A549 (cell line): Measurements from ENCODE around the gene ZMYND8. TPM values are rescaled to one million over a fixed set of nuclear protein-coding genes. Genes with fewer than 3 reads are reported as not detected.

Experiments used
- ATAC-seq, 2 experiments: fragments of 200-7000 bp in 1 of 2; fragments of >200 bp in 1 of 2; cut with Nextera tagmentation in 1 of 2; cut with Tn5 transposase in 1 of 2; 3 replicates each; pipeline versions ENCODE4 v1.8.0 to v1.9.1; 2018 to 2020; ENCODE audit warnings: mild to moderate bottlenecking in 1 of 2, moderate library complexity in 1 of 2
- CTCF ChIA-PET: fragments of 300-600 bp; sonication (Branson Sonifier 250); formaldehyde crosslinking; extraction: SDS; loops from one replicate; lab custom pipeline; 2021; ENCODE audit warnings: antibody characterized with exemption, inconsistent platforms; lab: Yijun Ruan, JAX
- POLR2A ChIA-PET: fragments of 350-600 bp; formaldehyde crosslinking; extraction: SDS; loops from one replicate; lab custom pipeline; 2021; ENCODE audit warnings: antibody characterized with exemption, inconsistent platforms; lab: Yijun Ruan, JAX
- DNase-seq, 2 experiments: peaks; one replicate each; pipeline versions ENCODE4 v3.0.0 to v3.0.0-alpha.2; 2011 to 2016; ENCODE audit warnings: low read depth in 1 of 2, low spot score in 1 of 2
- FAIRE-seq: peaks from 2 replicates; lab custom pipeline; 2011; peaks lifted over from hg19 to GRCh38; lab: Jason Lieb, UNC
- H3K27ac ChIP-seq, 2 experiments: fragments of >200 bp; sonication (Bioruptor Twin); formaldehyde crosslinking; 3 replicates each; pipeline ENCODE4 v1.5.1; 2016 to 2017
- H3K4me1 ChIP-seq: fragments of >200 bp; sonication (Bioruptor Twin); formaldehyde crosslinking; 3 replicates; pipeline ENCODE4 v1.6.1; 2016
- H3K4me2 ChIP-seq: fragments of >200 bp; sonication (Bioruptor Twin); formaldehyde crosslinking; 3 replicates; pipeline ENCODE4 v1.6.1; 2016
- H3K4me3 ChIP-seq: fragments of >200 bp; sonication (Bioruptor Twin); formaldehyde crosslinking; 3 replicates; pipeline ENCODE4 v1.5.1; 2016
- H3K9me3 ChIP-seq: fragments of >200 bp; sonication (Bioruptor Twin); formaldehyde crosslinking; 3 replicates; pipeline ENCODE4 v1.6.1; 2016
- CEBPB ChIP-seq, 2 experiments: fragments of >200 bp in 1 of 2; sonication (Bioruptor Twin) in 1 of 2; formaldehyde crosslinking in 1 of 2; IDR thresholded peaks; 2 replicates each; pipeline ENCODE4 v1.6.1; 2012 to 2016
- CHD2 ChIP-seq: fragments of 150-350 bp; IDR thresholded peaks from 2 replicates; pipeline ENCODE4 v1.6.1; 2014; ENCODE audit warnings: low read length; ENCODE audit not compliant: partially characterized antibody
- CHD4 ChIP-seq: fragments of 200-600 bp; sonication (generic); IDR thresholded peaks from 2 replicates; pipeline ENCODE4 v1.6.1; 2016; ENCODE audit warnings: antibody characterized with exemption, mild to moderate bottlenecking, borderline replicate concordance
- EHF ChIP-seq: fragments of 250-450 bp; sonication (Bioruptor Pico); IDR thresholded peaks from 2 replicates; pipeline ENCODE4 v1.5.0; 2020; ENCODE audit warnings: mild to moderate bottlenecking
- EHMT2 ChIP-seq: fragments of 200-600 bp; sonication (generic); IDR thresholded peaks from 2 replicates; pipeline ENCODE4 v1.6.1; 2016; ENCODE audit warnings: antibody characterized with exemption, low read depth, mild to moderate bottlenecking, moderate library complexity
- ESRRA ChIP-seq: fragments of 150-350 bp; IDR thresholded peaks from 2 replicates; pipeline ENCODE4 v1.6.1; 2014; ENCODE audit warnings: mild to moderate bottlenecking, low read length, borderline replicate concordance
- FOSL2 ChIP-seq, 2 experiments: fragments of 450-650 bp in 1 of 2; fragments of >200 bp in 1 of 2; sonication (Bioruptor Twin) in 1 of 2; formaldehyde crosslinking; IDR thresholded peaks; 2 replicates each; pipeline versions ENCODE4 v1.5.0 to v1.6.1; 2016 to 2020; ENCODE audit warnings: mild to moderate bottlenecking in 1 of 2, moderate library complexity in 1 of 2
- HDAC2 ChIP-seq: fragments of 200-600 bp; sonication (generic); IDR thresholded peaks from 2 replicates; pipeline ENCODE4 v1.6.1; 2016
- HOXB5 ChIP-seq: fragments of 250-450 bp; sonication (Bioruptor Pico); IDR thresholded peaks from 2 replicates; pipeline ENCODE4 v1.5.0; 2020; ENCODE audit warnings: mild to moderate bottlenecking, moderate library complexity
- JUN ChIP-seq, 2 experiments: fragments of >200 bp; sonication (Bioruptor Twin); formaldehyde crosslinking; IDR thresholded peaks; 2 replicates in 1 of 2; 3 replicates in 1 of 2; pipeline ENCODE4 v1.6.1; 2016 to 2017
- JUNB ChIP-seq: fragments of >200 bp; sonication (Bioruptor Twin); formaldehyde crosslinking; IDR thresholded peaks from 2 replicates; pipeline ENCODE4 v1.6.1; 2016
- MAFK ChIP-seq: fragments of 450-650 bp; IDR thresholded peaks from 2 replicates; pipeline ENCODE4 v1.6.1; 2014; ENCODE audit not compliant: partially characterized antibody
- MAZ ChIP-seq: fragments of 150-350 bp; IDR thresholded peaks from 2 replicates; pipeline ENCODE4 v1.6.1; 2014; ENCODE audit warnings: antibody characterized with exemption, low read depth, low read length, borderline replicate concordance
- NFE2L2 ChIP-seq: fragments of 150-350 bp; conservative IDR thresholded peaks from 2 replicates; pipeline ENCODE4 v1.6.1; 2014; ENCODE audit warnings: low read length
- NR3C1 ChIP-seq: fragments of >200 bp; sonication (Bioruptor Twin); formaldehyde crosslinking; IDR thresholded peaks from 3 replicates; pipeline ENCODE4 v1.6.1; 2017
- PHF8 ChIP-seq: fragments of 200-600 bp; sonication (generic); IDR thresholded peaks from 2 replicates; pipeline ENCODE4 v1.6.1; 2016; ENCODE audit warnings: low read depth, mild to moderate bottlenecking, antibody characterized with exemption, moderate library complexity, borderline replicate concordance
- POLR2AphosphoS2 ChIP-seq: conservative IDR thresholded peaks from 2 replicates; pipeline ENCODE4 v1.6.1; 2012; ENCODE audit warnings: low read length, improper control_type of control experiment, inconsistent platforms
- RCOR1 ChIP-seq: fragments of 150-350 bp; IDR thresholded peaks from 2 replicates; pipeline ENCODE4 v1.6.1; 2014; ENCODE audit warnings: antibody characterized with exemption, low read length, low read depth
- RNF2 ChIP-seq: fragments of 200-600 bp; sonication (generic); IDR thresholded peaks from 2 replicates; pipeline ENCODE4 v1.6.1; 2016; ENCODE audit warnings: low read depth, mild to moderate bottlenecking, antibody characterized with exemption, moderate library complexity, borderline replicate concordance
- SMC3 ChIP-seq: fragments of >200 bp; sonication (Bioruptor Twin); formaldehyde crosslinking; IDR thresholded peaks from 3 replicates; pipeline ENCODE4 v1.6.1; 2018; ENCODE audit warnings: inconsistent platforms
- SREBF2 ChIP-seq: fragments of 450-650 bp; IDR thresholded peaks from 2 replicates; pipeline ENCODE4 v1.6.1; 2014; ENCODE audit warnings: mild to moderate bottlenecking, moderate library complexity
- ZNF302 ChIP-seq: fragments of 250-450 bp; sonication (Bioruptor Pico); IDR thresholded peaks from 2 replicates; pipeline ENCODE4 v1.9.0; 2021; ENCODE audit warnings: inconsistent platforms, mild to moderate bottlenecking, moderate library complexity
- ZSCAN20 ChIP-seq: fragments of 250-450 bp; sonication (Bioruptor Pico); IDR thresholded peaks from 2 replicates; pipeline ENCODE4 v1.8.0; 2022; ENCODE audit warnings: mild to moderate bottlenecking, moderate library complexity
- WGBS: methylation state at CpG from one replicate; pipeline ENCODE4 v1.1.6; 2017; ENCODE audit errors: missing lambda C conversion rate; 5-methylcytosine and 5-hydroxymethylcytosine counted together
- polyA plus RNA-seq, 4 experiments: library from polyadenylated mRNA; depleted of rRNA in 3 of 4; stranded (reverse); fragments of >200 nt; fragmentation: RNase III in 1 of 4; extraction: RNeasy Plus Mini Kit Qiagen cat#74134 plus additional on column Dnase treatment in 1 of 4; gene quantifications; 2 replicates in 3 of 4; 3 replicates in 1 of 4; pipeline ENCODE4 v1.2.3, GENCODE V29; 2011 to 2017
- TF ChIP-seq, protein P1 (sequence below): IDR thresholded peaks from 2 replicates; pipeline ENCODE4 v1.6.1; 2012; ENCODE audit warnings: low read depth, borderline replicate concordance
- TF ChIP-seq, protein P2 (sequence below): fragments of >200 bp; sonication (Bioruptor Twin); formaldehyde crosslinking; IDR thresholded peaks from 3 replicates; pipeline ENCODE4 v1.5.1; 2016
- TF ChIP-seq, protein P3 (sequence below): fragments of 150-350 bp; IDR thresholded peaks from 2 replicates; pipeline ENCODE4 v1.6.1; 2014; ENCODE audit warnings: low read depth, mild to moderate bottlenecking, low read length
- TF ChIP-seq, protein P4 (sequence below): fragments of >200 bp; sonication (Bioruptor Twin); formaldehyde crosslinking; IDR thresholded peaks from 3 replicates; pipeline ENCODE4 v1.6.1; 2016
- TF ChIP-seq, protein P5 (sequence below): fragments of 250-450 bp; sonication (Bioruptor Pico); IDR thresholded peaks from 2 replicates; pipeline ENCODE4 v1.5.0; 2021; ENCODE audit warnings: mild to moderate bottlenecking, moderate library complexity, borderline replicate concordance

ZMYND8 gene
- polyA plus RNA-seq, 2 of the 4 experiments (the other 2 are of a cell fraction) = 10.4 to 24.9 TPM

DNA sequence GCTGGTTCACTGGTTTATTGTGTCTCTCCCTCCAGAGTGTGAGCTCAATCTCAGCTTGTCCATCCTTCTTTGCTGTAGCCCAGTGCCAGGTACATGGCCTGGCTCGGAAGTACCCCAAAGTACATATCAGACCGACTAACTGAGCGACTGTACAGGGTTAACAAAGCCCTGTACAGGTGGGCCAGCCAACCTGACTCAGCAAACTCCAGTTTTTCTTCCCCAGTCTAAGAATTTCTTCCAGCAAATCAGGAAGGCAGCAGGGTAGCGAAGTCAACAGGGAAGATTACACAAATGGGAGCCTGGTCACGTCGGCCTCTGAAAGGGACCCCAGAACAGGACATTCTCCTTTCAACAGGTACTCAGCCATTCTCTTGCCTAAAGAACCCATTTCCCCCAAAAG, 31.3 kb downstream of the ZMYND8 start:
- peak overlapping the region; percentile 94 to 97 for H3K27ac ChIP-seq
- H3K4me1 ChIP-seq = peaks cover 92% of the 10 kb centered on the region
- no peak for TF ChIP-seq ESRRA
- TF ChIP-seq MAFK = peak; percentile 59
- ATAC-seq (no peak), FAIRE-seq (no peak), DNase-seq (no peak)
- H3K9me3 ChIP-seq = no peaks in the 10 kb centered on the region
- H3K4me2 ChIP-seq = no peak overlapping the region
- POLR2A ChIA-PET = interaction anchor here (1.2 to 3.8 kb wide), 3 partner anchors 31 to 177 kb away, joined by 3 to 11 read pairs (median 4); partner anchors contain the start of genes NCOA3 and ZMYND8
- no peak overlapping the region for H3K4me3 ChIP-seq
- 96% methylated on average over 6 of the region's 6 CpGs for WGBS
- CTCF ChIA-PET = interaction anchor here (1.5 to 15.0 kb wide), 4 partner anchors 32 to 572 kb away, joined by 3 to 131 read pairs (median 40); partner anchors contain the start of gene ZMYND8

DNA sequence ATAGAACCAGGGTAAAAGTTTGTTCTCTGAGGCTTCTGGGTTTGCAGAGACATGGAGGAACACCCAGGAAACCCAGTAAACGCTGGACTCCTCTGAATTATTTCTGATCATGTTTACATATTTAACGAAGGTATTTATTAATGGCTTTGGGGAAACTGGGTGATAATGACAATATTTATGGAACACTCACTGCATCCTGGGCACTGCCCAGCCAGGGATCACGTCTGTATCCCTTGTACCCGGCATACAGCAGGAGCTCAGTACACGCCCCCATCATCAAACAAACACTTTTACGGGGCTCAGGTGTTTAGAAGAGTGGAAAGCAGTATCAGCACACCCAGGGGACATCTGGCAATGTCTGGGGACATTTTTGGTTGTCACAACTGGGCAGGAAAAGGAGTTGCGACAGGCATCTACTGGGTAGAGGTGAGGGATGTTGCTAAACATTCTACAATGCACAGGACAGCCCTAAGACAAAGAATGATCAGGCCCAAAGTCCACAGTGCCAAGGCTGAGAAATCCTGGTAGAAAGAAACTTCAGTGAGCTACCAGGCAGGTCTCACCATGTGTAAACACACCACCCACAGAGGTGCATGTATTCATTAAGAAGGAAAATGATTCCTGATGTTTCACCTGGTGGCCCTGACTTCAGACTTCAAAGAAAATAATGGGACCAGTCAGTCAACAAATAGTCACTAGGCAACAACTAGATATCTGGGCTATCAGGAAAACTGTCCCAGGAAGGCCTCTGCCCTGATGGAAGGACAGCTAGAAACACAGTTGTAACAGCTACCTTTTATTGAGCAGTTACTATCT, 35.3 kb downstream of the ZMYND8 start:
- ATAC-seq (peak; percentile 64 to 65), FAIRE-seq (no peak), DNase-seq (peak; percentile 58 to 90)
- peaks cover 8% of the 10 kb centered on the region for H3K9me3 ChIP-seq
- ChIA-PET POLR2A (interaction anchor here (0.6 to 1.9 kb wide), 5 partner anchors 9 to 90 kb away, joined by 3 to 10 read pairs (median 7); partner anchors contain the start of gene ZMYND8), CTCF (interaction anchor here (0.7 to 10.2 kb wide), 5 partner anchors 12 to 63 kb away, joined by 4 to 74 read pairs (median 5); no protein-coding TSS in a partner anchor)
- WGBS = 23% methylated on average over 7 of the region's 7 CpGs
- peak overlapping the region; percentile 50 for H3K4me2 ChIP-seq
- H3K4me3 ChIP-seq = no peak overlapping the region
- H3K27ac ChIP-seq = peak overlapping the region; percentile 94 to 97
- H3K4me1 ChIP-seq = peaks cover 96% of the 10 kb centered on the region
- no peak for TF ChIP-seq CHD4
- 0 out of 2 replicates have a peak, but pooled peaks have one; percentile 16 for TF ChIP-seq FOSL2 (IDR thresholded peaks at IDR 0.05)
- peak; percentile 43; the same call in 1 of the 2 replicates for TF ChIP-seq FOSL2 (CRISPR knock-in tag; IDR thresholded peaks at IDR 0.05)
- no peak for TF ChIP-seq EHMT2
- no peak for TF ChIP-seq EHF
- no peak for TF ChIP-seq HOXB5 (CRISPR knock-in tag)
- peak; percentile 36; the same call in 2 of the 3 replicates for TF ChIP-seq SMC3
- no peak for TF ChIP-seq RNF2
- no peak for TF ChIP-seq PHF8
- TF ChIP-seq CHD2 = no peak
- TF ChIP-seq SREBF2 = no peak
- TF ChIP-seq JUN (IDR thresholded peaks at IDR 0.05) = peak; percentile 50 to 76; a peak in 3 of 5 replicates
- no peak for TF ChIP-seq HDAC2
- TF ChIP-seq, protein P1, sequence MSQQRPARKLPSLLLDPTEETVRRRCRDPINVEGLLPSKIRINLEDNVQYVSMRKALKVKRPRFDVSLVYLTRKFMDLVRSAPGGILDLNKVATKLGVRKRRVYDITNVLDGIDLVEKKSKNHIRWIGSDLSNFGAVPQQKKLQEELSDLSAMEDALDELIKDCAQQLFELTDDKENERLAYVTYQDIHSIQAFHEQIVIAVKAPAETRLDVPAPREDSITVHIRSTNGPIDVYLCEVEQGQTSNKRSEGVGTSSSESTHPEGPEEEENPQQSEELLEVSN = no peak
- no peak for TF ChIP-seq ZSCAN20 (CRISPR knock-in tag)
- TF ChIP-seq, protein P2, sequence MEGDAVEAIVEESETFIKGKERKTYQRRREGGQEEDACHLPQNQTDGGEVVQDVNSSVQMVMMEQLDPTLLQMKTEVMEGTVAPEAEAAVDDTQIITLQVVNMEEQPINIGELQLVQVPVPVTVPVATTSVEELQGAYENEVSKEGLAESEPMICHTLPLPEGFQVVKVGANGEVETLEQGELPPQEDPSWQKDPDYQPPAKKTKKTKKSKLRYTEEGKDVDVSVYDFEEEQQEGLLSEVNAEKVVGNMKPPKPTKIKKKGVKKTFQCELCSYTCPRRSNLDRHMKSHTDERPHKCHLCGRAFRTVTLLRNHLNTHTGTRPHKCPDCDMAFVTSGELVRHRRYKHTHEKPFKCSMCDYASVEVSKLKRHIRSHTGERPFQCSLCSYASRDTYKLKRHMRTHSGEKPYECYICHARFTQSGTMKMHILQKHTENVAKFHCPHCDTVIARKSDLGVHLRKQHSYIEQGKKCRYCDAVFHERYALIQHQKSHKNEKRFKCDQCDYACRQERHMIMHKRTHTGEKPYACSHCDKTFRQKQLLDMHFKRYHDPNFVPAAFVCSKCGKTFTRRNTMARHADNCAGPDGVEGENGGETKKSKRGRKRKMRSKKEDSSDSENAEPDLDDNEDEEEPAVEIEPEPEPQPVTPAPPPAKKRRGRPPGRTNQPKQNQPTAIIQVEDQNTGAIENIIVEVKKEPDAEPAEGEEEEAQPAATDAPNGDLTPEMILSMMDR = no peak
- TF ChIP-seq, protein P3, sequence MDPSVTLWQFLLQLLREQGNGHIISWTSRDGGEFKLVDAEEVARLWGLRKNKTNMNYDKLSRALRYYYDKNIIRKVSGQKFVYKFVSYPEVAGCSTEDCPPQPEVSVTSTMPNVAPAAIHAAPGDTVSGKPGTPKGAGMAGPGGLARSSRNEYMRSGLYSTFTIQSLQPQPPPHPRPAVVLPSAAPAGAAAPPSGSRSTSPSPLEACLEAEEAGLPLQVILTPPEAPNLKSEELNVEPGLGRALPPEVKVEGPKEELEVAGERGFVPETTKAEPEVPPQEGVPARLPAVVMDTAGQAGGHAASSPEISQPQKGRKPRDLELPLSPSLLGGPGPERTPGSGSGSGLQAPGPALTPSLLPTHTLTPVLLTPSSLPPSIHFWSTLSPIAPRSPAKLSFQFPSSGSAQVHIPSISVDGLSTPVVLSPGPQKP = no peak
- TF ChIP-seq NR3C1 = no peak
- TF ChIP-seq, protein P4, sequence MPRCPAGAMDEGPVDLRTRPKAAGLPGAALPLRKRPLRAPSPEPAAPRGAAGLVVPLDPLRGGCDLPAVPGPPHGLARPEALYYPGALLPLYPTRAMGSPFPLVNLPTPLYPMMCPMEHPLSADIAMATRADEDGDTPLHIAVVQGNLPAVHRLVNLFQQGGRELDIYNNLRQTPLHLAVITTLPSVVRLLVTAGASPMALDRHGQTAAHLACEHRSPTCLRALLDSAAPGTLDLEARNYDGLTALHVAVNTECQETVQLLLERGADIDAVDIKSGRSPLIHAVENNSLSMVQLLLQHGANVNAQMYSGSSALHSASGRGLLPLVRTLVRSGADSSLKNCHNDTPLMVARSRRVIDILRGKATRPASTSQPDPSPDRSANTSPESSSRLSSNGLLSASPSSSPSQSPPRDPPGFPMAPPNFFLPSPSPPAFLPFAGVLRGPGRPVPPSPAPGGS = 0 out of 3 replicates have a peak, but pooled peaks have one; percentile 56
- no peak for TF ChIP-seq RCOR1
- TF ChIP-seq, protein P5, sequence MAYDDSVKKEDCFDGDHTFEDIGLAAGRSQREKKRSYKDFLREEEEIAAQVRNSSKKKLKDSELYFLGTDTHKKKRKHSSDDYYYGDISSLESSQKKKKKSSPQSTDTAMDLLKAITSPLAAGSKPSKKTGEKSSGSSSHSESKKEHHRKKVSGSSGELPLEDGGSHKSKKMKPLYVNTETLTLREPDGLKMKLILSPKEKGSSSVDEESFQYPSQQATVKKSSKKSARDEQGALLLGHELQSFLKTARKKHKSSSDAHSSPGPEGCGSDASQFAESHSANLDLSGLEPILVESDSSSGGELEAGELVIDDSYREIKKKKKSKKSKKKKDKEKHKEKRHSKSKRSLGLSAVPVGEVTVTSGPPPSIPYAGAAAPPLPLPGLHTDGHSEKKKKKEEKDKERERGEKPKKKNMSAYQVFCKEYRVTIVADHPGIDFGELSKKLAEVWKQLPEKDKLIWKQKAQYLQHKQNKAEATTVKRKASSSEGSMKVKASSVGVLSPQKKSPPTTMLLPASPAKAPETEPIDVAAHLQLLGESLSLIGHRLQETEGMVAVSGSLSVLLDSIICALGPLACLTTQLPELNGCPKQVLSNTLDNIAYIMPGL (CRISPR knock-in tag) = no peak
- no peak for TF ChIP-seq MAZ
- peak; percentile 52; the same call in 1 of the 2 replicates for TF ChIP-seq JUNB
- TF ChIP-seq POLR2AphosphoS2 = no peak
- no peak for TF ChIP-seq ZNF302 (CRISPR knock-in tag)
- no peak for TF ChIP-seq NFE2L2
- TF ChIP-seq CEBPB (IDR thresholded peaks at IDR 0.05) = peak; percentile 60 to 82
- TF ChIP-seq MAFK = no peak
